Astrocyte (in vitro differentiated cells and primary cell): ENCODE measurements around the gene TEX53. TPM values are rescaled to one million over a fixed set of nuclear protein-coding genes. Genes with fewer than 3 reads are reported as not detected.

Source experiments
- DNase-seq: peaks from one replicate; pipeline ENCODE4 v3.0.0-alpha.2; 2010; ENCODE audit warnings: low read depth
- FAIRE-seq: peaks from 2 replicates; lab custom pipeline; 2011; peaks lifted over from hg19 to GRCh38; lab: Jason Lieb, UNC
- H2AFZ ChIP-seq: 2 replicates; pipeline ENCODE4 v1.6.0; 2012; ENCODE audit warnings: low read depth, low read length, inconsistent platforms
- H3K27ac ChIP-seq: 2 replicates; pipeline ENCODE4 v1.5.1; 2011; ENCODE audit warnings: low read depth, low read length, inconsistent platforms
- H3K27me3 ChIP-seq: 2 replicates; pipeline ENCODE4 v1.6.0; 2011; ENCODE audit warnings: low read length, inconsistent platforms; ENCODE audit not compliant: insufficient read depth
- H3K36me3 ChIP-seq: 2 replicates; pipeline ENCODE4 v1.5.1; 2011; ENCODE audit warnings: low read length, inconsistent platforms; ENCODE audit not compliant: insufficient read depth
- H3K4me1 ChIP-seq: 2 replicates; pipeline ENCODE4 v1.5.1; 2011; ENCODE audit warnings: low read length, inconsistent platforms; ENCODE audit not compliant: insufficient read depth
- H3K4me2 ChIP-seq: 2 replicates; pipeline ENCODE4 v1.6.0; 2012; ENCODE audit warnings: low read length, inconsistent platforms
- H3K4me3 ChIP-seq: 2 replicates; pipeline ENCODE4 v1.5.1; 2011; ENCODE audit warnings: low read depth, mild to moderate bottlenecking, low read length, inconsistent platforms; ENCODE audit not compliant: insufficient read depth
- H3K79me2 ChIP-seq: 2 replicates; pipeline ENCODE4 v1.6.0; 2012; ENCODE audit warnings: mild to moderate bottlenecking, low read length, inconsistent platforms; ENCODE audit not compliant: insufficient read depth
- H3K9ac ChIP-seq: 2 replicates; pipeline ENCODE4 v1.6.0; 2012; ENCODE audit warnings: mild to moderate bottlenecking, low read length, inconsistent platforms
- H3K9me3 ChIP-seq: 2 replicates; pipeline ENCODE4 v1.5.1; 2012; ENCODE audit warnings: low read depth, mild to moderate bottlenecking, low read length, inconsistent platforms; ENCODE audit not compliant: insufficient read depth
- H4K20me1 ChIP-seq: 2 replicates; pipeline ENCODE4 v1.6.0; 2012; ENCODE audit warnings: low read length, inconsistent platforms; ENCODE audit not compliant: insufficient read depth
- H3K27ac Mint-ChIP-seq: one replicate; pipeline ENCODE4 v1.8.0; 2021; ENCODE audit warnings: mild to moderate bottlenecking, mixed read lengths; ENCODE audit not compliant: unreplicated experiment
- H3K27me3 Mint-ChIP-seq: one replicate; pipeline ENCODE4 v1.8.0; 2021; ENCODE audit warnings: low read depth, mixed read lengths; ENCODE audit not compliant: unreplicated experiment
- H3K36me3 Mint-ChIP-seq: one replicate; pipeline ENCODE4 v1.8.0; 2021; ENCODE audit warnings: low read depth, mixed read lengths; ENCODE audit not compliant: unreplicated experiment
- H3K4me1 Mint-ChIP-seq: one replicate; pipeline ENCODE4 v1.8.0; 2021; ENCODE audit warnings: low read depth, mixed read lengths; ENCODE audit not compliant: unreplicated experiment
- H3K4me3 Mint-ChIP-seq: one replicate; pipeline ENCODE4 v1.8.0; 2021; ENCODE audit warnings: mild to moderate bottlenecking, moderate library complexity, mixed read lengths; ENCODE audit not compliant: unreplicated experiment
- H3K9me3 Mint-ChIP-seq: one replicate; pipeline ENCODE4 v1.8.0; 2021; ENCODE audit warnings: mild to moderate bottlenecking, mixed read lengths; ENCODE audit not compliant: unreplicated experiment
- CTCF ChIP-seq: IDR thresholded peaks from 2 replicates; pipeline ENCODE4 v1.5.1; 2011; ENCODE audit warnings: low read depth, mild to moderate bottlenecking, inconsistent platforms, low read length, moderate library complexity; ENCODE audit not compliant: insufficient read depth
- EZH2 ChIP-seq: IDR thresholded peaks from 2 replicates; pipeline ENCODE4 v1.6.1; 2012; ENCODE audit warnings: mild to moderate bottlenecking, low read length, inconsistent platforms; ENCODE audit not compliant: insufficient read depth
- total RNA-seq: library from RNA; stranded (reverse); gene quantifications from 2 replicates; pipeline ENCODE4 v1.2.1, GENCODE V29; 2021

TEX53 gene
- total RNA-seq, 1 donor from 2014 or later = not detected

DNA sequence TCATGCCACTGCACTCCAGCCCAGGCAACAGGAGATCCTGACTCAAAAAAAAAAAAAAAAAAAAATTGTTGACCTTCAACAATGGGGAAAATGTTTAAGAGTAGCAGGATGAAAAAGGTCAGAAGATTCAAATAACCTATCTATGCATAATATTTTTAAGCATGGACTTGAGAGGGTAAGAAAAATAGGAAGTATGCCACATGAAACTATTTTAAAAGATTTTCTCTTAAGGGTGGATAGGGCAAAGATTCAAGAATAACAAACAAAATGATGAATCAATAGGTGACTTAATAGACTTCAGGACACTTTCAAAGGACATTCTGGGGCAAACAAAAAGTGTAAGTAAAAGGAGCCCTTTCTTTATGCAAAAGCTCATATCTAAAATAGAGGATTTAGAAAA lies 21.2 kb upstream of the TEX53 start:
- peak overlapping the region; percentile 100 for H3K27ac Mint-ChIP-seq
- peaks cover 51% of the 10 kb centered on the region for H3K4me1 Mint-ChIP-seq
- H3K36me3 Mint-ChIP-seq = peaks cover 2% of the 10 kb centered on the region

GRCh38 chr9:114678130-114678529 lies 20.5 kb upstream of the TEX53 start:
- H3K4me1 Mint-ChIP-seq = peaks cover 51% of the 10 kb centered on the region
- DNase-seq = no peak
- H4K20me1 ChIP-seq = no peaks in the 10 kb centered on the region
- no peak overlapping the region for H2AFZ ChIP-seq
- H3K36me3 ChIP-seq = no peaks in the 10 kb centered on the region
- H3K9me3 ChIP-seq = no peaks in the 10 kb centered on the region
- H3K79me2 ChIP-seq = no peaks in the 10 kb centered on the region
- peak overlapping the region; percentile 70 for H3K4me2 ChIP-seq
- peaks cover 1% of the 10 kb centered on the region for H3K9me3 Mint-ChIP-seq
- FAIRE-seq = no peak
- peak overlapping the region; percentile 91 for H3K27ac ChIP-seq
- H3K27me3 Mint-ChIP-seq = no peaks in the 10 kb centered on the region
- H3K4me1 ChIP-seq = peaks cover 22% of the 10 kb centered on the region
- H3K9ac ChIP-seq = peak overlapping the region; percentile 72
- no peaks in the 10 kb centered on the region for H3K27me3 ChIP-seq
- H3K36me3 Mint-ChIP-seq = peaks cover 2% of the 10 kb centered on the region
- no peak overlapping the region for H3K4me3 Mint-ChIP-seq
- H3K27ac Mint-ChIP-seq = peak overlapping the region; percentile 100
- no peak overlapping the region for H3K4me3 ChIP-seq
- TF ChIP-seq CTCF (no peak), EZH2 (no peak)

More for the DNA sequence above, 21.2 kb upstream of the TEX53 start:
- H3K27me3 Mint-ChIP-seq = no peaks in the 10 kb centered on the region
- Histone ChIP-seq H4K20me1 (no peaks in the 10 kb centered on the region), H3K36me3 (no peaks in the 10 kb centered on the region), H3K27ac (peak overlapping the region; percentile 91), H3K4me1 (peaks cover 22% of the 10 kb centered on the region), H3K4me2 (peak overlapping the region; percentile 70), H3K79me2 (no peaks in the 10 kb centered on the region), H3K9ac (no peak overlapping the region), H2AFZ (no peak overlapping the region), H3K27me3 (no peaks in the 10 kb centered on the region), H3K4me3 (no peak overlapping the region), H3K9me3 (no peaks in the 10 kb centered on the region)
- no peak overlapping the region for H3K4me3 Mint-ChIP-seq
- H3K9me3 Mint-ChIP-seq = peaks cover 1% of the 10 kb centered on the region
- peak; percentile 41 for DNase-seq
- TF ChIP-seq EZH2 = no peak
- no peak for TF ChIP-seq CTCF
- FAIRE-seq = no peak

DNA sequence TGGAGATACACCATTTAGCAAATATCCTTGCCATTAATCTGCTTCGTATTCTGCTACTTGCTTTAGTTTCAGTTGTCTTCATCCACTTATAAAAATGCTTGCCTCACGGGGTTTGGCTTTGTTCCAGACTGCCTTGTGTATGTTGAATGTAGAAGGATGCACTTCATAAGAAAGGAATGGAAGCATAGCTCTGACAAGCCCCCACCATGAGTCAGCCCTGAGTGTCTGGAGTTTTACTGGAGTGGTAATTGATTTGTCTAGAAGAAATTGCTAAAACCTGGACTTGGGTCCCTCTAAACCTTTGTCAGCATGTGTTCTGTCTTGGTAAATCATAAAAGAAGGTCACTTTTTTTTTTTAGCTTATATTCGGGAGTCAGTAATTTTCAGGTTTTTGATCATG lies 19.8 kb upstream of the TEX53 start:
- H3K9me3 Mint-ChIP-seq = peaks cover 1% of the 10 kb centered on the region
- DNase-seq (peak; percentile 100), FAIRE-seq (peak; percentile 96)
- Histone ChIP-seq H3K27ac (peak overlapping the region; percentile 91), H3K36me3 (no peaks in the 10 kb centered on the region), H2AFZ (no peak overlapping the region), H3K79me2 (no peaks in the 10 kb centered on the region), H3K4me1 (peaks cover 22% of the 10 kb centered on the region), H3K27me3 (no peaks in the 10 kb centered on the region), H3K4me3 (peak overlapping the region; percentile 2), H3K9ac (peak overlapping the region; percentile 72), H3K4me2 (peak overlapping the region; percentile 70), H3K9me3 (no peaks in the 10 kb centered on the region), H4K20me1 (no peaks in the 10 kb centered on the region)
- H3K4me1 Mint-ChIP-seq = peaks cover 51% of the 10 kb centered on the region
- TF ChIP-seq EZH2 (no peak), CTCF (no peak)
- H3K36me3 Mint-ChIP-seq = peaks cover 2% of the 10 kb centered on the region
- peak overlapping the region; percentile 100 for H3K27ac Mint-ChIP-seq
- H3K4me3 Mint-ChIP-seq = no peak overlapping the region
- no peaks in the 10 kb centered on the region for H3K27me3 Mint-ChIP-seq
